Heart left ventricle (tissue), 16 donors: Measurements from ENCODE around the gene QKI. TPM values are rescaled to one million over a fixed set of nuclear protein-coding genes. Genes with fewer than 3 reads are reported as not detected.

ENCODE experiments used
- ATAC-seq, 4 donors: fragments of 200-7000 bp; cut with Tn5 transposase; one replicate each; pipeline ENCODE4 v1.9.1; 2020 to 2022; ENCODE audit warnings: moderate library complexity in 4 of 4, mild to moderate bottlenecking in 3 of 4, moderate number of reproducible peaks in 1 of 4
- DNase-seq, 5 donors: peaks; one replicate each; pipeline ENCODE4 v3.0.0-alpha.2; 2020
- H3K27ac ChIP-seq, 12 donors: fragments of 200-600 bp; sonication (generic) in 4 of 12; one replicate each; pipeline versions ENCODE4 v1.5.0 to v1.8.0; 2016 to 2022; ENCODE audit warnings: mild to moderate bottlenecking in 2 of 12
- H3K27me3 ChIP-seq, 9 donors: fragments of 200-600 bp; sonication (generic) in 2 of 9; one replicate each; pipeline versions ENCODE4 v1.5.1 to v1.8.0; 2016 to 2022; ENCODE audit warnings: mild to moderate bottlenecking in 3 of 9
- H3K36me3 ChIP-seq, 9 donors: fragments of 200-600 bp; sonication (generic) in 2 of 9; one replicate each; pipeline versions ENCODE4 v1.5.0 to v1.8.0; 2018 to 2022; ENCODE audit warnings: mild to moderate bottlenecking in 2 of 9
- H3K4me1 ChIP-seq, 12 donors: fragments of 200-600 bp; sonication (generic) in 4 of 12; one replicate each; pipeline versions ENCODE4 v1.5.0 to v1.8.0; 2016 to 2022; ENCODE audit warnings: mild to moderate bottlenecking in 3 of 12
- H3K4me3 ChIP-seq, 12 donors: fragments of 200-600 bp; sonication (generic) in 4 of 12; one replicate each; pipeline versions ENCODE4 v1.5.0 to v1.8.0; 2017 to 2022; ENCODE audit warnings: mild to moderate bottlenecking in 9 of 12, moderate library complexity in 4 of 12
- H3K9me3 ChIP-seq, 12 donors: fragments of 200-600 bp; sonication (generic) in 4 of 12; one replicate each; pipeline versions ENCODE4 v1.5.0 to v1.8.0; 2016 to 2022; ENCODE audit warnings: mild to moderate bottlenecking in 1 of 12
- POLR2A ChIP-seq, 2 donors: fragments of 450-650 bp; IDR thresholded peaks; one replicate each; pipeline ENCODE4 v1.6.1; 2017; ENCODE audit warnings: antibody characterized with exemption in 2 of 2, mild to moderate bottlenecking in 2 of 2, moderate library complexity in 2 of 2
- WGBS, 4 donors: extraction: QIAGEN DNeasy Blood & Tissue Kit in 2 of 4; methylation state at CpG; one replicate each; pipeline versions ENCODE4 v1.1.5 to v1.1.7; 2013 to 2018; 5-methylcytosine and 5-hydroxymethylcytosine counted together
- intact Hi-C, 10 donors: fragments of 100-400 bp; cut with DNase I; formaldehyde crosslinking; loops; one replicate each; pipeline versions ENCODE4 v1.11.1 to v1.14.2; 2022
- polyA plus RNA-seq, 2 donors: library from polyadenylated mRNA; stranded (reverse); fragments of 200-250 nt; gene quantifications; one replicate each; pipeline ENCODE4 v1.2.3, GENCODE V29; 2013
- total RNA-seq, 9 donors: library from RNA; depleted of rRNA in 2 of 9; stranded (reverse); fragments of >200 nt in 2 of 9; fragmentation: NEBNext Ultra II Directional in 3 of 9; extraction: Animal tissue kit (Norgen Biotek cat#: 25700) in 3 of 9; gene quantifications; one replicate each; pipeline versions ENCODE4 v1.1.0 to v1.2.4, GENCODE V29; 2016 to 2023
- TF ChIP-seq, protein P1 (sequence below), 12 donors: fragments of 200-600 bp; sonication (generic) in 4 of 12; IDR thresholded peaks; one replicate each; pipeline versions ENCODE4 v1.5.0 to v1.8.0; 2018 to 2022; ENCODE audit warnings: antibody characterized with exemption in 12 of 12, mild to moderate bottlenecking in 5 of 12
- donor health status: ischemic (EF 13 %, LVEDD 7.1; RV severe dilation, severe dysfunction).
- donor health status: healthy with polysubstance abuse.
- donor health status: DM: no; HTN: yes; CAD: no.
- donor health status: DM: no; HTN: no; CAD: no.
- donor health status: ischemic (EF 25% LVEDD 6.9; RV normal size, moderate dysfunction).
- donor health status: ischemic (EF 25% LVEDD 5.7; RV mildly dilated, moderate dysfunction).
- donor health status: healthy.
- donor health status: DM: yes; HTN: yes; CAD: no.
- donor health status: ischemic (EF 35%, LVEDD 5.7; RV mildly dilated, moderate dysfunction).
- donor health status: nonischemic (EF 11% LVEDD 7.7; RV severe dilation, severe dysfunction).
- donor health status: DM: yes; HTN: yes; CAD: no.
- donor health status: PGD.
- donor health status: ischemic (EF 29% LVEDD 5.4; RV normal size, mild dysfunction).
- donor health status: nonischemic (EF 23%, LVEDD 6.1; RV moderate dilation, normal function).

Gene QKI
- total and polyA plus RNA-seq, 11 donors: 80.2 to 607 (median 474) TPM

DNA sequence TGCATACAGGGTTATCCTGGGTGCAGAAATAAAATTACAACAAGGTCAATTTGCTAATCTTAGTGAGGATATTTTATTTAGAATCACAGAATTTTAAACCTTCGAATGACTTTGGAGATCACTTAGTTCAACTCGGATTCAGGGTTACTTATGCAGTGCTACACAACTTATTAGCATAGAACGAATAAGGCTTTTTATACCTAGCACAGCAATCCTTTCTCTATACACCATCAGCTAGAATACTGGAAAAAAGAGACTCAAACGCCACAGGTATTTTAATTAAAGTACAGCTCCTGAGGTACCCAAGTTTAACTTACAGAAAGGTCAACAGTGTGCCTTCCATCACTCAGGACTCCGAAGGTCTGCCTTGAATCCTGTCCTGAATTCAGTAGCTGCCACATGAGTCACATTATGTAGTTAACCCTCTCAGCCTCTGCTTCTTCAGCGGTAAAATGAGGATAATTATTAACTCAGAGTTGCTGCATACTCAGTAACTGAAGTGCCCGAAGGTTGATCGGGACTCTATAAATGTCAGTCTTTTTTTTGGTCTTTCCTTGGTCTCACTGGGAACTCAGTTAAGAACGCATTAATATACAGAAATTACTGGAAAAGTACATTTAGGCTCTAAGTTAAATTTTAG is 6.0 kb upstream of the QKI start:
- TF ChIP-seq POLR2A (IDR thresholded peaks at IDR 0.05): no peak
- TF ChIP-seq, protein P1, sequence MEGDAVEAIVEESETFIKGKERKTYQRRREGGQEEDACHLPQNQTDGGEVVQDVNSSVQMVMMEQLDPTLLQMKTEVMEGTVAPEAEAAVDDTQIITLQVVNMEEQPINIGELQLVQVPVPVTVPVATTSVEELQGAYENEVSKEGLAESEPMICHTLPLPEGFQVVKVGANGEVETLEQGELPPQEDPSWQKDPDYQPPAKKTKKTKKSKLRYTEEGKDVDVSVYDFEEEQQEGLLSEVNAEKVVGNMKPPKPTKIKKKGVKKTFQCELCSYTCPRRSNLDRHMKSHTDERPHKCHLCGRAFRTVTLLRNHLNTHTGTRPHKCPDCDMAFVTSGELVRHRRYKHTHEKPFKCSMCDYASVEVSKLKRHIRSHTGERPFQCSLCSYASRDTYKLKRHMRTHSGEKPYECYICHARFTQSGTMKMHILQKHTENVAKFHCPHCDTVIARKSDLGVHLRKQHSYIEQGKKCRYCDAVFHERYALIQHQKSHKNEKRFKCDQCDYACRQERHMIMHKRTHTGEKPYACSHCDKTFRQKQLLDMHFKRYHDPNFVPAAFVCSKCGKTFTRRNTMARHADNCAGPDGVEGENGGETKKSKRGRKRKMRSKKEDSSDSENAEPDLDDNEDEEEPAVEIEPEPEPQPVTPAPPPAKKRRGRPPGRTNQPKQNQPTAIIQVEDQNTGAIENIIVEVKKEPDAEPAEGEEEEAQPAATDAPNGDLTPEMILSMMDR (IDR thresholded peaks at IDR 0.05): no peak
- no peak overlapping the region for H3K27ac ChIP-seq
- intact Hi-C loops: loop anchor here in 5 of 10 donors (5.0 to 10.0 kb wide), 5 partner anchors 54 to 224 kb away; no protein-coding TSS in a partner anchor
- H3K27me3 ChIP-seq: no peaks in the 10 kb centered on the region
- no peaks in the 10 kb centered on the region for H3K36me3 ChIP-seq
- ATAC-seq (no peak), DNase-seq (no peak)
- WGBS, 4 donors: 91 to 94% (median 92%) methylated on average over 9 of the region's 9 CpGs
- no peak overlapping the region for H3K4me3 ChIP-seq
- no peaks in the 10 kb centered on the region for H3K9me3 ChIP-seq
- peaks cover 4 to 53% (median 31%) of the 10 kb centered on the region in 12 donors for H3K4me1 ChIP-seq

GRCh38 chr6:163409712-163410111 is 4.8 kb upstream of the QKI start:
- Histone ChIP-seq H3K27ac (no peak overlapping the region), H3K27me3 (no peaks in the 10 kb centered on the region), H3K9me3 (no peaks in the 10 kb centered on the region), H3K4me1 (peaks cover 4 to 40% (median 26%) of the 10 kb centered on the region in 12 donors), H3K36me3 (no peaks in the 10 kb centered on the region), H3K4me3 (no peak overlapping the region)
- WGBS, 4 donors: 94 to 95% (median 94%) methylated on average over 12 of the region's 12 CpGs
- intact Hi-C loops: loop anchor here (5.0 to 10.0 kb wide), 17 partner anchors 55 to 1515 kb away; partner anchors contain the start of genes PACRG (in 2 of the 10) and PRKN (in 2 of the 10)
- TF ChIP-seq, protein P1 (IDR thresholded peaks at IDR 0.05): no peak
- no peak for TF ChIP-seq POLR2A (IDR thresholded peaks at IDR 0.05)
- no peak for DNase-seq
- ATAC-seq: no peak

DNA sequence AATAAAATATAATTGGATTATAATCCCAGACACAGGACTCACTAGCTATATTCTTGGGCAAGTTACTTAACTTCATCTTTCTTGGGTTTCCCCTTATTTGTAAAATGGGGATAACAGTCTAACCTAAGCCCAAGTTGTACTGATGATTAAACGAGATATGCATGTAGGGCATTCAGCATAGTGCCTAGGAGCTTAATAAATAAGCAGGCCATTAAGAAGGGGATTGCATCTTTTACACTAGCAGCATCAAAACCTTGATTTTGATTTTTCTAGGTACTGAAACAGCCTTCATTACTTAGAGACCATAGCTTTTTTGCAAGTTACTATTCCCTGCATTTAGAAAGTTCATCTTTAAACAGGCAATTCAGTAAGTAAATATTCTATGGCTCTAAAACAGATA is 2.2 kb upstream of the QKI start:
- intact Hi-C loops: loop anchor here (2.0 to 10.0 kb wide), 14 partner anchors 75 to 1512 kb away; partner anchors contain the start of genes PACRG (in 2 of the 10) and PRKN (in 2 of the 10)
- TF ChIP-seq, protein P1 (IDR thresholded peaks at IDR 0.05): no peak
- TF ChIP-seq POLR2A (IDR thresholded peaks at IDR 0.05): no peak

GRCh38 chr6:163412801-163413344 is 1.6 kb upstream of the QKI start:
- H3K36me3 ChIP-seq: no peaks in the 10 kb centered on the region
- TF ChIP-seq POLR2A (IDR thresholded peaks at IDR 0.05): no peak
- TF ChIP-seq, protein P1 (IDR thresholded peaks at IDR 0.05): no peak
- H3K4me3 ChIP-seq: peak overlapping the region; percentile 69 to 93 (median 78)
- DNase-seq (no peak), ATAC-seq (no peak)
- WGBS, 4 donors: 0 to 1% (median 0%) methylated on average over 14 of the region's 14 CpGs
- intact Hi-C loops: loop anchor here (2.0 to 10.0 kb wide), 14 partner anchors 76 to 1512 kb away; partner anchors contain the start of genes PACRG (in 2 of the 10) and PRKN (in 2 of the 10)
- H3K27me3 ChIP-seq: no peaks in the 10 kb centered on the region
- H3K9me3 ChIP-seq: no peaks in the 10 kb centered on the region
- H3K27ac ChIP-seq: peak overlapping the region; percentile 95 to 100 (median 99)
- peaks cover 0 to 20% (median 6%) of the 10 kb centered on the region in 12 donors for H3K4me1 ChIP-seq

More for the DNA sequence above, 2.2 kb upstream of the QKI start:
- Histone ChIP-seq H3K36me3 (no peaks in the 10 kb centered on the region), H3K9me3 (no peaks in the 10 kb centered on the region), H3K4me3 (peak overlapping the region; percentile 69 to 93 (median 78)), H3K27me3 (no peaks in the 10 kb centered on the region), H3K4me1 (peaks cover 0 to 19% (median 6%) of the 10 kb centered on the region in 12 donors), H3K27ac (peak overlapping the region; percentile 95 to 100 (median 99))
- WGBS, 4 donors: 3 to 13% (median 10%) methylated on average over 1 of the region's 1 CpG
- no peak for ATAC-seq
- DNase-seq: no peak
